Spleen (tissue), 7 donors: ENCODE measurements around the gene PHLDB1.
"Not testable (repeated sequence)": the region's sequence is repeated elsewhere in the genome, so short reads cannot be mapped to it uniquely, and the experiment has no call there.

Experiments
- POLR2A ChIP-seq, 3 donors: fragments of 450-650 bp; IDR thresholded peaks; one replicate each; pipeline ENCODE4 v1.5.1; 2017; ENCODE audit warnings: antibody characterized with exemption in 3 of 3, mild to moderate bottlenecking in 1 of 3
- TF ChIP-seq, protein P1 (sequence below), 11 experiments: fragments of 200-600 bp in 7 of 11; fragments of 450-650 bp in 4 of 11; sonication (generic) in 4 of 11; IDR thresholded peaks in 8 of 11; conservative IDR thresholded peaks in 3 of 11; 1 replicate in 7 of 11; 2 replicates in 4 of 11; pipeline versions ENCODE4 v1.4.0 to v1.8.0; 2016 to 2021; ENCODE audit warnings: antibody characterized with exemption in 11 of 11, inconsistent platforms in 4 of 11, mild to moderate bottlenecking in 1 of 11
- donor health status: DM: no; HTN: no; CAD: no; lungs with moderate emphysema.
- donor health status: DM: no; HTN: no; CAD: no.
- donor health status: DM: no; HTN: no; CAD: no.

DNA sequence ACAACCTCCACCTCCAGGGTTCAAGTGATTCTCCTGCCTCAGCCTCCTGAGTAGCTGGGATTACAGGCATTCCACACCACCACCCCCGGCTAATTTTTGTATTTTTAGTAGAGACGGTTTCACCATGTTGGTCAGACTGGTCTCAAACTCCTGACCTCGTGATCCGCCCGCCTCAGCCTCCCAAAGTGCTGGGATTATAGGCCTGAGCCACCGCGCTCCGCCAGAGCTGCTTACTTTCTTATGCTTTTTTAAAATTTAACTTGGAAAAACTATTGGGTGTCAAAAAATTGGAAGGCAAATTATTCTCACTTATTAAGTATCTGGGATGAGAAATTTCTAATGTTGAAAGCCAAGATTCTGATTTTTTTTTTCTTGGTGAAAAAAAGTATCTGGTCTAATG, 3.7 kb upstream of the PHLDB1 start:
- TF ChIP-seq, protein P1, sequence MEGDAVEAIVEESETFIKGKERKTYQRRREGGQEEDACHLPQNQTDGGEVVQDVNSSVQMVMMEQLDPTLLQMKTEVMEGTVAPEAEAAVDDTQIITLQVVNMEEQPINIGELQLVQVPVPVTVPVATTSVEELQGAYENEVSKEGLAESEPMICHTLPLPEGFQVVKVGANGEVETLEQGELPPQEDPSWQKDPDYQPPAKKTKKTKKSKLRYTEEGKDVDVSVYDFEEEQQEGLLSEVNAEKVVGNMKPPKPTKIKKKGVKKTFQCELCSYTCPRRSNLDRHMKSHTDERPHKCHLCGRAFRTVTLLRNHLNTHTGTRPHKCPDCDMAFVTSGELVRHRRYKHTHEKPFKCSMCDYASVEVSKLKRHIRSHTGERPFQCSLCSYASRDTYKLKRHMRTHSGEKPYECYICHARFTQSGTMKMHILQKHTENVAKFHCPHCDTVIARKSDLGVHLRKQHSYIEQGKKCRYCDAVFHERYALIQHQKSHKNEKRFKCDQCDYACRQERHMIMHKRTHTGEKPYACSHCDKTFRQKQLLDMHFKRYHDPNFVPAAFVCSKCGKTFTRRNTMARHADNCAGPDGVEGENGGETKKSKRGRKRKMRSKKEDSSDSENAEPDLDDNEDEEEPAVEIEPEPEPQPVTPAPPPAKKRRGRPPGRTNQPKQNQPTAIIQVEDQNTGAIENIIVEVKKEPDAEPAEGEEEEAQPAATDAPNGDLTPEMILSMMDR (IDR thresholded peaks at IDR 0.05 in 8 of 11, conservative IDR thresholded peaks at IDR 0.05 in 3 of 11) = not testable (repeated sequence)
- not testable (repeated sequence) for TF ChIP-seq POLR2A (IDR thresholded peaks at IDR 0.05)
